HG02678 (cell line): ENCODE measurements around the gene LCE2B.
"Not testable (repeated sequence)": the region's sequence is repeated elsewhere in the genome, so short reads cannot be mapped to it uniquely, and the experiment has no call there.

Source experiments
- ATAC-seq: cut with Tn5 transposase; IDR thresholded peaks from one replicate; pipeline ENCODE4 v1.9.1; 2021; ENCODE audit warnings: mild to moderate bottlenecking, moderate library complexity; ENCODE audit not compliant: unreplicated experiment

Gene LCE2B

GRCh38 chr1:152685823-152686222 lies at the start of gene LCE2B:
TSS of gene LCE2B (plus strand) at chr1:152686123. CDS start at chr1:152686844, 721 bp downstream.
- ATAC-seq = not testable (repeated sequence)

GRCh38 chr1:152640351-152640750 lies 45.6 kb upstream of the LCE2B start:
- ATAC-seq = no peak

GRCh38 chr1:152643945-152644344 lies 42.0 kb upstream of the LCE2B start:
- ATAC-seq = no peak

GRCh38 chr1:152645146-152645545 lies 40.8 kb upstream of the LCE2B start:
- ATAC-seq = no peak

GRCh38 chr1:152646656-152647055 lies 39.3 kb upstream of the LCE2B start:
- ATAC-seq = no peak

- ATAC-seq = no peak
Observed at GRCh38 chr1:152654110-152654509, 31.8 kb upstream of the LCE2B start.

GRCh38 chr1:152656459-152656858 lies 29.5 kb upstream of the LCE2B start:
- ATAC-seq = no peak

GRCh38 chr1:152657677-152658076 lies 28.2 kb upstream of the LCE2B start:
- ATAC-seq = no peak

- ATAC-seq = no peak
Observed at GRCh38 chr1:152658649-152659048, 27.3 kb upstream of the LCE2B start.

GRCh38 chr1:152663098-152663497 lies 22.8 kb upstream of the LCE2B start, which contains the start of gene LCE2D:
TSS of gene LCE2D (plus strand) at chr1:152663380. CDS start at chr1:152664106, 726 bp downstream.
- no peak for ATAC-seq

- not testable (repeated sequence) for ATAC-seq
Observed at GRCh38 chr1:152666171-152666570, 19.8 kb upstream of the LCE2B start.

- ATAC-seq = no peak
Observed at GRCh38 chr1:152667648-152668047, 18.3 kb upstream of the LCE2B start.

- no peak for ATAC-seq
Observed at GRCh38 chr1:152673016-152673415, 12.9 kb upstream of the LCE2B start.

GRCh38 chr1:152674983-152675382 lies 10.9 kb upstream of the LCE2B start, which contains the start of gene LCE2C:
TSS of gene LCE2C (plus strand) at chr1:152675279. CDS start at chr1:152676016, 737 bp downstream.
- ATAC-seq = not testable (repeated sequence)

GRCh38 chr1:152679459-152679858 lies 6.5 kb upstream of the LCE2B start:
- no peak for ATAC-seq

GRCh38 chr1:152681616-152682015 lies 4.3 kb upstream of the LCE2B start:
- no peak for ATAC-seq

- no peak for ATAC-seq
Observed at GRCh38 chr1:152683846-152684245, 2.1 kb upstream of the LCE2B start.

- ATAC-seq = no peak
Observed at GRCh38 chr1:152697701-152698600, 12.0 kb downstream of the LCE2B start, which contains the start of gene LCE2A. TSS of gene LCE2A (plus strand) at chr1:152698345. CDS start at chr1:152698902, 557 bp downstream.

GRCh38 chr1:152699746-152700145 lies 13.8 kb downstream of the LCE2B start:
- ATAC-seq = no peak

- ATAC-seq = no peak
Observed at GRCh38 chr1:152707860-152708259, 21.9 kb downstream of the LCE2B start, which contains the start of gene LCE4A. TSS of gene LCE4A (plus strand) at chr1:152708160. CDS start at chr1:152709076, 916 bp downstream.

- ATAC-seq = no peak
Observed at GRCh38 chr1:152718238-152718637, 32.3 kb downstream of the LCE2B start.

- no peak for ATAC-seq
Observed at GRCh38 chr1:152725261-152725660, 39.3 kb downstream of the LCE2B start.
